ENCODE data around the gene PDE10A. TPM values are rescaled to one million over a fixed set of nuclear protein-coding genes. Genes with fewer than 3 reads are reported as not detected.

Gene PDE10A
- total RNA-seq, 1 experiment from 2014 or later, result 2.1 TPM

- no peak within 1 kb of the TSS for H3K27ac ChIP-seq (ENCODE audit: low read length)
- H3K9me3 ChIP-seq (ENCODE audit: low read length), result no peaks in the 10 kb centered on the region
- CTCF ChIA-PET, result no interaction called here
- H4K20me1 ChIP-seq (ENCODE audit: low read length), result no peaks in the 10 kb centered on the region
- TF ChIP-seq CTCF (conservative IDR thresholded peaks at IDR 0.05; ENCODE audit: low read depth, low read length), result no peak
- no peak for TF ChIP-seq EZH2phosphoT487 (IDR thresholded peaks at IDR 0.05; ENCODE audit: borderline replicate concordance, low read length)
- no peak for TF ChIP-seq EZH2 (IDR thresholded peaks at IDR 0.05; ENCODE audit: low read length, unreplicated experiment)
- H3K36me3 ChIP-seq (ENCODE audit: low read depth, low read length), result no peaks in the 10 kb centered on the region
- H3K4me3 ChIP-seq (ENCODE audit: low read length), result peak within 1 kb of the TSS; percentile 68
- DNase-seq, result peak; percentile 50
- H3K79me2 ChIP-seq (ENCODE audit: low read length), result no peaks in the 10 kb centered on the region
- POLR2A ChIA-PET (ENCODE audit: unreplicated experiment), result no interaction called here
- H3F3A ChIP-seq (ENCODE audit: low read length, unreplicated experiment), result no peaks in the 10 kb centered on the region
- no TSS peak for BruUV-seq (replicated peaks)
- H3K27me3 ChIP-seq (ENCODE audit: low read length), result no peaks in the 10 kb centered on the region
- intact Hi-C loops (cut with micrococcal nuclease), result no loop called here
- no peaks in the 10 kb centered on the region for H3K4me1 ChIP-seq (ENCODE audit: insufficient read depth, low read length)
- ATAC-seq, result peak; percentile 90
- H2AFZ ChIP-seq (ENCODE audit: low read length), result peak within 1 kb of the TSS; percentile 94
- H3K9me2 ChIP-seq (replicated peaks; ENCODE audit: low read length), result no peaks in the 10 kb centered on the region
- peak within 1 kb of the TSS; percentile 95 for H3K4me2 ChIP-seq (ENCODE audit: low read length)
- no peak within 1 kb of the TSS for H3K9ac ChIP-seq (ENCODE audit: low read length)
Observed at GRCh38 chr6:165308926-165309731, 353.9 kb downstream of the PDE10A start, which contains the start of gene C6orf118. Gene C6orf118 (minus strand): TSS chr6:165309605. CDS start chr6:165309586, 19 bp downstream.

GRCh38 chr6:165306955-165307354 is 356.1 kb downstream of the PDE10A start:
- DNase-seq (no peak), ATAC-seq (no peak)
- Histone ChIP-seq H3F3A (ENCODE audit: low read length, unreplicated experiment) (no peaks in the 10 kb centered on the region), H3K4me1 (ENCODE audit: insufficient read depth, low read length) (no peaks in the 10 kb centered on the region), H3K9me3 (ENCODE audit: low read length) (no peaks in the 10 kb centered on the region), H3K27ac (ENCODE audit: low read length) (no peak overlapping the region), H3K4me3 (ENCODE audit: low read length) (no peak overlapping the region), H3K4me2 (ENCODE audit: low read length) (no peak overlapping the region), H3K27me3 (ENCODE audit: low read length) (no peaks in the 10 kb centered on the region), H3K9me2 (replicated peaks; ENCODE audit: low read length) (no peaks in the 10 kb centered on the region), H3K9ac (ENCODE audit: low read length) (no peak overlapping the region), H3K79me2 (ENCODE audit: low read length) (no peaks in the 10 kb centered on the region), H3K36me3 (ENCODE audit: low read depth, low read length) (no peaks in the 10 kb centered on the region), H2AFZ (ENCODE audit: low read length) (no peak overlapping the region), H4K20me1 (ENCODE audit: low read length) (no peaks in the 10 kb centered on the region)
- intact Hi-C loops (cut with micrococcal nuclease), result no loop called here
- ChIA-PET POLR2A (ENCODE audit: unreplicated experiment) (no interaction called here), CTCF (no interaction called here)
- TF ChIP-seq CTCF (conservative IDR thresholded peaks at IDR 0.05; ENCODE audit: low read depth, low read length) (no peak), EZH2 (IDR thresholded peaks at IDR 0.05; ENCODE audit: low read length, unreplicated experiment) (no peak), EZH2phosphoT487 (IDR thresholded peaks at IDR 0.05; ENCODE audit: borderline replicate concordance, low read length) (no peak)
- BruUV-seq (replicated peaks), result no TSS peak

Data from PC-3 (cell line).